NB4 (cell line): ENCODE measurements around the gene PPP1R11.

ENCODE experiments used
- CTCF ChIP-seq: IDR thresholded peaks from one replicate; pipeline ENCODE4 v1.5.1; 2012; ENCODE audit warnings: low read depth, low read length
- MAX ChIP-seq: IDR thresholded peaks from 2 replicates; pipeline ENCODE4 v1.6.1; 2011; ENCODE audit warnings: low read depth, low read length
- POLR2A ChIP-seq: IDR thresholded peaks from 2 replicates; pipeline ENCODE4 v1.6.1; 2011; ENCODE audit warnings: mild to moderate bottlenecking; ENCODE audit not compliant: insufficient read length; ENCODE audit errors: extremely low read depth

- no peak for TF ChIP-seq CTCF
- no peak for TF ChIP-seq POLR2A
- TF ChIP-seq MAX, result no peak
Observed at GRCh38 chr6:30019819-30020218, 47.2 kb upstream of the PPP1R11 start.
